ENCODE results near the gene MTHFD1L.

DNA sequence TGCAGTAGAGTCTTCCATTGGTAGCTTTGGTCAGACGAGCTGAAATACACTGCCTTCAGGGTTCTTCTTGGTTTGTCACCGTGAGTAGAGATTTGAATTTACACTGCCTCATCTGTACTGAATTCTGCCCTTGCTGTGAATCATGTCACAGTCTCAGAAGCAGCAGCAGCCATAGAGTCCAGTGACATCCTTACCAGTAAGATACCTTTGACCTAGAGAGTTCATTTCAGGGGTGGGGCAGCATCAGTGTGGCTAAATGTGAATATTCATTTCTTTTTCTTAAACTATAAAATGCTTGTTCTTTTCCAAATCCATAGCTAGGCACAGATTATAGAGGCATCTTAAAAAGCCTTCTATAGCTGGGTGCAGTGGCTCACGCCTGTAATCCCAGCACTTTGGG is 223.5 kb downstream of the MTHFD1L start:
- TF ChIP-seq, protein P1, sequence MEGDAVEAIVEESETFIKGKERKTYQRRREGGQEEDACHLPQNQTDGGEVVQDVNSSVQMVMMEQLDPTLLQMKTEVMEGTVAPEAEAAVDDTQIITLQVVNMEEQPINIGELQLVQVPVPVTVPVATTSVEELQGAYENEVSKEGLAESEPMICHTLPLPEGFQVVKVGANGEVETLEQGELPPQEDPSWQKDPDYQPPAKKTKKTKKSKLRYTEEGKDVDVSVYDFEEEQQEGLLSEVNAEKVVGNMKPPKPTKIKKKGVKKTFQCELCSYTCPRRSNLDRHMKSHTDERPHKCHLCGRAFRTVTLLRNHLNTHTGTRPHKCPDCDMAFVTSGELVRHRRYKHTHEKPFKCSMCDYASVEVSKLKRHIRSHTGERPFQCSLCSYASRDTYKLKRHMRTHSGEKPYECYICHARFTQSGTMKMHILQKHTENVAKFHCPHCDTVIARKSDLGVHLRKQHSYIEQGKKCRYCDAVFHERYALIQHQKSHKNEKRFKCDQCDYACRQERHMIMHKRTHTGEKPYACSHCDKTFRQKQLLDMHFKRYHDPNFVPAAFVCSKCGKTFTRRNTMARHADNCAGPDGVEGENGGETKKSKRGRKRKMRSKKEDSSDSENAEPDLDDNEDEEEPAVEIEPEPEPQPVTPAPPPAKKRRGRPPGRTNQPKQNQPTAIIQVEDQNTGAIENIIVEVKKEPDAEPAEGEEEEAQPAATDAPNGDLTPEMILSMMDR (IDR thresholded peaks at IDR 0.05), result no peak
- no peak for TF ChIP-seq POLR2A (IDR thresholded peaks at IDR 0.05)
